Body of pancreas (tissue), 4 donors: ENCODE results near the gene GRIP1. TPM values are rescaled to one million over a fixed set of nuclear protein-coding genes. Genes with fewer than 3 reads are reported as not detected.
A peak's percentile ranks its signal among the peaks of the same experiment; 100 is the strongest.

Experiments used
- ATAC-seq: fragments of 150-250 bp; one replicate; pipeline ENCODE4 v1.9.1; 2016
- DNase-seq, 4 donors: peaks; one replicate each; pipeline ENCODE4 v3.0.0-alpha.2; 2019
- H3K27ac ChIP-seq, 4 donors: fragments of 200-600 bp; sonication (generic); 1 replicate in 3 of 4; 2 replicates in 1 of 4; pipeline versions ENCODE4 v1.5.1 to v1.6.1; 2016 to 2019; ENCODE audit warnings: mild to moderate bottlenecking in 1 of 4, mixed read lengths in 1 of 4, moderate library complexity in 1 of 4
- H3K27me3 ChIP-seq, 2 donors: fragments of 200-600 bp; sonication (generic); one replicate each; pipeline ENCODE4 v1.6.0; 2016; ENCODE audit warnings: mild to moderate bottlenecking in 1 of 2
- H3K36me3 ChIP-seq, 2 donors: fragments of 200-600 bp; sonication (generic); replicated peaks in 1 of 2; 2 replicates each; pipeline ENCODE4 v1.5.1; 2016; ENCODE audit warnings: low read depth in 2 of 2; ENCODE audit not compliant: insufficient read depth in 1 of 2
- H3K4me1 ChIP-seq: fragments of 200-600 bp; sonication (generic); one replicate; pipeline ENCODE4 v1.6.0; 2016
- H3K4me3 ChIP-seq, 2 donors: fragments of 200-600 bp; sonication (generic); 1 replicate in 1 of 2; 2 replicates in 1 of 2; pipeline ENCODE4 v1.5.1; 2016 to 2019
- H3K9me3 ChIP-seq, 3 donors: fragments of 200-600 bp; sonication (generic); 1 replicate in 2 of 3; 2 replicates in 1 of 3; pipeline ENCODE4 v1.5.1; 2016
- CTCF ChIP-seq, 7 experiments: fragments of 450-650 bp in 4 of 7; fragments of 200-600 bp in 3 of 7; sonication (generic) in 3 of 7; IDR thresholded peaks; one replicate each; pipeline ENCODE4 v1.5.1; 2016 to 2019; ENCODE audit warnings: antibody characterized with exemption in 7 of 7
- POLR2A ChIP-seq, 3 donors: fragments of 450-650 bp; IDR thresholded peaks; one replicate each; pipeline ENCODE4 v1.6.1; 2016; ENCODE audit warnings: antibody characterized with exemption in 3 of 3, mild to moderate bottlenecking in 2 of 3
- WGBS, 2 donors: methylation state at CpG; one replicate each; pipeline ENCODE4 v1.1.5; 2017; 5-methylcytosine and 5-hydroxymethylcytosine counted together
- intact Hi-C: fragments of 100-400 bp; cut with DNase I; formaldehyde crosslinking; loops from one replicate; pipeline ENCODE4 v1.15.1; 2023
- total RNA-seq, 2 donors: library from RNA; depleted of rRNA; stranded (reverse); fragments of >200 nt; gene quantifications; one replicate each; pipeline ENCODE4 v1.1.0, GENCODE V29; 2016

GRIP1 gene
- total RNA-seq, 2 donors from 2014 or later: 7.5 to 17.8 TPM

DNA sequence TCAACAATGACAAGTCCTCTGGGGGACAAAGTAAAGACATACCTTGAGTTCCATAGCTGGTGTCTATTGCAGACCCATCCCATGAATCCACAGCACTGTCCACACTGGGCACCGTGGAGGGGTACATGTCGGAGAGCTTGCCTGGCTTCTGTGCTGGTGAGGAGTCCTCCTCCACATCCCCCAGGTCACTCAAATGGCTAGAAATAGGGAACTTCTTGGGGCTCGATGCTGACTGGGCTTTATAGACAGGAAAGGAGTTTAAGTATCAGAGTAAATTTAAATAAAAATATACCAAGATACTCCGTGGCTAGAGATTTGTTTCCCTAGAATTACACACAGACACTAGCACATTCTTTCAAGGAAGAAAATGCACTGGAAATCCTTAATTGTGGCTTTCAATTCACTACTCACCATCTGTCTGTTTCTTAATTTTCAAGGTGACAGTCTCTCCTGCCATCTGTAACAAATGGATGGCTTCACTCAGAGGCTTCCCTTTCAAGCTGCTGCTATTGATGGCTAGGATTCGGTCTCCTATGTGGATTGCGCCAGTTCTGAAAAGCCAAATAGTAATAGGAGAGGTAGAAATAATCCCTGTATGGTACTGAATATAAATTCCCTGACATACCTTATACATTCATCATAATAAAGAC, 286.5 kb downstream of the GRIP1 start:
- intact Hi-C loops: no loop called here

GRCh38 chr12:66388517-66388916, 290.4 kb downstream of the GRIP1 start:
- Histone ChIP-seq H3K27me3 (no peaks in the 10 kb centered on the region), H3K9me3 (no peaks in the 10 kb centered on the region), H3K27ac (no peak overlapping the region), H3K4me1 (no peaks in the 10 kb centered on the region), H3K36me3 (no peaks in the 10 kb centered on the region), H3K4me3 (no peak overlapping the region)
- TF ChIP-seq CTCF (IDR thresholded peaks at IDR 0.05) (no peak), POLR2A (IDR thresholded peaks at IDR 0.05) (no peak)
- intact Hi-C loops: no loop called here
- WGBS, 2 donors: 71 to 87% methylated on average over 2 of the region's 2 CpGs
- ATAC-seq: no peak
- peak in 1 of 4 donors; percentile 18 for DNase-seq

More for the DNA sequence above, 286.5 kb downstream of the GRIP1 start:
- H3K27ac ChIP-seq: no peak overlapping the region
- 87 to 88% methylated on average over 6 of the region's 6 CpGs for WGBS, 2 donors
- H3K4me1 ChIP-seq: no peaks in the 10 kb centered on the region
- TF ChIP-seq CTCF (IDR thresholded peaks at IDR 0.05) (no peak), POLR2A (IDR thresholded peaks at IDR 0.05) (no peak)
- DNase-seq (no peak), ATAC-seq (no peak)
- no peaks in the 10 kb centered on the region for H3K9me3 ChIP-seq
- no peak overlapping the region for H3K4me3 ChIP-seq
- no peaks in the 10 kb centered on the region for H3K36me3 ChIP-seq
- H3K27me3 ChIP-seq: no peaks in the 10 kb centered on the region

DNA sequence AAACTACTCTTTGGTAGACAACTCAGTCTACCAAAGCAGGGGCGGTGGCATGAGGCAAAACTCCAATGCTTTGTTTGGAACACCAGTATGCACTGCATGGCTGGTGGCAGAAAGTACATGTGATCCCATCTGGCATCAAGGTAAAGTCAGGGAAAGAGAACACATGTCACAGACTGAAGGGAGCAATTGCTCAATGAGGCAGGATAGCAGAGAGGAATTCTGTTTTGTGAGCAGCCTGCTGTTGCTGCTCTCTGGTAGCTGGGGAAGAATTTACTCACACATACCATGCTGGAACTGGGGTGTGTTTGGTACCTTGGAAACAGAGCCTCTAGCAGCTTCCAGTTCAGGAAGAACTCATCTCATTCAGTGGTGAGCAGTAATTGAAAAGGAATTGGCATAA, 291.8 kb downstream of the GRIP1 start:
- TF ChIP-seq CTCF (IDR thresholded peaks at IDR 0.05): no peak
- no peak for TF ChIP-seq POLR2A (IDR thresholded peaks at IDR 0.05)
- no peaks in the 10 kb centered on the region for H3K4me1 ChIP-seq
- DNase-seq: peak; percentile 31 to 57 (median 50)
- H3K9me3 ChIP-seq: no peaks in the 10 kb centered on the region
- H3K36me3 ChIP-seq: no peaks in the 10 kb centered on the region
- H3K4me3 ChIP-seq: no peak overlapping the region
- intact Hi-C loops: no loop called here
- H3K27me3 ChIP-seq: no peaks in the 10 kb centered on the region
- peak; percentile 82 for ATAC-seq
- H3K27ac ChIP-seq: peak overlapping the region in 1 of 4 donors; percentile 33
- 48 to 56% methylated on average over 1 of the region's 1 CpG for WGBS, 2 donors

DNA sequence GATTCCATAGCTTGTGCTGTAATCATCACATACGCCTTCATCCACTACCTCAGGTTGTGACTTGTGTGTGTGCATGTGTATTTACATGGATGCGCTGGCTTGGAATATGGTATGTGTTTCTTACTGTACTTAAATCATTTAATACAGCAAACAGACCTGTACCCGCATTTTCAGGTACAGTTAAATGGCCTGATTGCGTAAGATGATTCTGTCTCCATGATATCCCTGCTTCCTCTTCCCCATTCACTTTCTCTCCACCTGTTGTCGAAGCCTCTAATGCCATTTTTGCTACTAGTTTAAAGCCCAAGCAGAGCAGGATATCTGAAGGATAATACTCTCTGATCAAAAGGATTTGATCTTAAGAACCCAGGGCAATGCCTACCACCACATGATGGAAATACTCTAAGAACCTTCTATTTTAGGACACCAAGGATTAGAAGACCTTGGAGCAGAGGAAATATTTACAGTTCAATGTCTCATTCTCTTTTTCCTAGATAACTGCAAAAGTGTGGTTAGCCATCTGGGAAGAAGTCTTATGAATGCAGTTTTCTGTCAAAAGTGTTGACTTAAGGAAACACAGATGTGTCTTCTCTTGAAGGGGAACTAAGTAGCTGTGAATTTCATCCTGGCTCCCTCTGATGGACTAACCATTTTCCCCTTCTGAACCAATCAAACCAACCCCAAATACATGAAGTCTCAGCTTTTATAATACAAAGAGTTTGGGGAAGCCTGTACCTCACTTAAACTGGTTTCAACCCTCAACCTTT, 297.9 kb downstream of the GRIP1 start:
- no peaks in the 10 kb centered on the region for H3K4me1 ChIP-seq
- H3K27ac ChIP-seq: no peak overlapping the region
- H3K36me3 ChIP-seq: no peaks in the 10 kb centered on the region
- ATAC-seq (no peak), DNase-seq (no peak)
- 87 to 92% methylated on average over 5 of the region's 5 CpGs for WGBS, 2 donors
- intact Hi-C loops: no loop called here
- no peaks in the 10 kb centered on the region for H3K27me3 ChIP-seq
- no peak for TF ChIP-seq POLR2A (IDR thresholded peaks at IDR 0.05)
- TF ChIP-seq CTCF (IDR thresholded peaks at IDR 0.05): no peak
- no peaks in the 10 kb centered on the region for H3K9me3 ChIP-seq
- H3K4me3 ChIP-seq: no peak overlapping the region
